ENCODE data around the gene KIF16B. TPM values are rescaled to one million over a fixed set of nuclear protein-coding genes. Genes with fewer than 3 reads are reported as not detected.
A peak's percentile ranks its signal among the peaks of the same experiment; 100 is the strongest.

Gene KIF16B
- total and polyA plus RNA-seq, 2 of the 13 experiments (the other 11 are each of a cell fraction or from before 2014, with no cell fraction given) = 6.9 to 18.0 TPM

GRCh38 chr20:16301986-16302385, 271.3 kb downstream of the KIF16B start:
- no peak for FAIRE-seq
- no peak for ATAC-seq
- no TSS peak for BruUV-seq (replicated peaks)
- H3K4me1 ChIP-seq (ENCODE audit: insufficient read depth, low read length) = no peaks in the 10 kb centered on the region
- H3K9me3 ChIP-seq (ENCODE audit: low read length) = peaks cover 34% of the 10 kb centered on the region
- no peak for DNase-seq (ENCODE audit: low spot score)
- H3K79me2 ChIP-seq (ENCODE audit: insufficient read depth, low read length) = no peaks in the 10 kb centered on the region
- no peak overlapping the region for H3K9ac ChIP-seq (ENCODE audit: insufficient read depth, low read depth, low read length)
- H3K4me2 ChIP-seq (ENCODE audit: low read depth, low read length) = no peak overlapping the region
- no peak for TF ChIP-seq FOXA3 (CRISPR knock-in tag; IDR thresholded peaks at IDR 0.05)
- H3K36me3 ChIP-seq (replicated peaks in 1 of 2; ENCODE audit: control insufficient read depth in 1 of 2, insufficient read depth in 2 of 2, low read length in 2 of 2) = no peaks in the 10 kb centered on the region
- H3K27ac ChIP-seq (ENCODE audit: extremely low read length, insufficient read depth, low read length) = no peak overlapping the region
- WGBS (ENCODE audit: low lambda C conversion rate) = 97% methylated on average over 1 of the region's 1 CpG
- H4K20me1 ChIP-seq (ENCODE audit: insufficient read depth, low read length) = no peaks in the 10 kb centered on the region
- in situ Hi-C loops (cut with HindIII; ENCODE audit: extremely low pct_ligation_motif_present, low pct_unique_long_range_greater_than_20kb) = no loop called here
- intact Hi-C loops (cut with micrococcal nuclease; ENCODE audit: unreplicated experiment) = no loop called here
- H3K4me3 ChIP-seq (replicated peaks in 1 of 3; ENCODE audit: insufficient read depth in 1 of 3, low read depth in 2 of 3, low read length in 3 of 3) = no peak overlapping the region
- ChIA-PET POLR2A (no interaction called here), CTCF (ENCODE audit: low intra/inter-chr PET ratio, low total read pairs) (no interaction called here)
- H3K27me3 ChIP-seq (ENCODE audit: control insufficient read depth in 1 of 2, insufficient read depth in 2 of 2, low read length in 2 of 2) = no peaks in the 10 kb centered on the region
- H2AFZ ChIP-seq (ENCODE audit: low read length) = no peak overlapping the region

GRCh38 chr20:16299897-16300296, 273.4 kb downstream of the KIF16B start:
- ChIA-PET CTCF (ENCODE audit: low intra/inter-chr PET ratio, low total read pairs) (no interaction called here), POLR2A (no interaction called here)
- 89% methylated on average over 6 of the region's 6 CpGs for WGBS (ENCODE audit: low lambda C conversion rate)
- Histone ChIP-seq H3K36me3 (replicated peaks in 1 of 2; ENCODE audit: control insufficient read depth in 1 of 2, insufficient read depth in 2 of 2, low read length in 2 of 2) (no peaks in the 10 kb centered on the region), H2AFZ (ENCODE audit: low read length) (no peak overlapping the region), H3K27me3 (ENCODE audit: control insufficient read depth in 1 of 2, insufficient read depth in 2 of 2, low read length in 2 of 2) (no peaks in the 10 kb centered on the region), H3K9ac (ENCODE audit: insufficient read depth, low read depth, low read length) (no peak overlapping the region), H4K20me1 (ENCODE audit: insufficient read depth, low read length) (no peaks in the 10 kb centered on the region), H3K27ac (ENCODE audit: extremely low read length, insufficient read depth, low read length) (no peak overlapping the region), H3K4me3 (replicated peaks in 1 of 3; ENCODE audit: insufficient read depth in 1 of 3, low read depth in 2 of 3, low read length in 3 of 3) (no peak overlapping the region), H3K4me2 (ENCODE audit: low read depth, low read length) (no peak overlapping the region), H3K79me2 (ENCODE audit: insufficient read depth, low read length) (no peaks in the 10 kb centered on the region), H3K9me3 (ENCODE audit: low read length) (peaks cover 34% of the 10 kb centered on the region), H3K4me1 (ENCODE audit: insufficient read depth, low read length) (peaks cover 11% of the 10 kb centered on the region)
- ATAC-seq (no peak), FAIRE-seq (no peak), DNase-seq (ENCODE audit: low spot score) (no peak)
- TF ChIP-seq YY1 (IDR thresholded peaks at IDR 0.05; ENCODE audit: insufficient read depth, insufficient replicate concordance, low read depth, low read length) (no peak), SOX13 (IDR thresholded peaks at IDR 0.05) (no peak), SOX13 (CRISPR knock-in tag; conservative IDR thresholded peaks at IDR 0.05 in 1 of 2, IDR thresholded peaks at IDR 0.05 in 1 of 2) (no peak), IKZF5 (CRISPR knock-in tag; IDR thresholded peaks at IDR 0.05) (no peak), ZNF646 (CRISPR knock-in tag; IDR thresholded peaks at IDR 0.05) (no peak), ZNF782 (CRISPR knock-in tag; IDR thresholded peaks at IDR 0.05; ENCODE audit: borderline replicate concordance) (no peak), ARHGAP35 (CRISPR knock-in tag; IDR thresholded peaks at IDR 0.05; ENCODE audit: borderline replicate concordance) (no peak), CEBPB (IDR thresholded peaks at IDR 0.05; ENCODE audit: borderline replicate concordance, low read depth, low read length) (peak; percentile 91; the same call in 1 of the 2 replicates), ZNF34 (CRISPR knock-in tag; IDR thresholded peaks at IDR 0.05; ENCODE audit: borderline replicate concordance) (no peak)
- in situ Hi-C loops (cut with HindIII; ENCODE audit: extremely low pct_ligation_motif_present, low pct_unique_long_range_greater_than_20kb) = no loop called here
- intact Hi-C loops (cut with micrococcal nuclease; ENCODE audit: unreplicated experiment) = no loop called here
- BruUV-seq (replicated peaks) = no TSS peak
